Measurements from ENCODE around the gene NEIL1. TPM values are rescaled to one million over a fixed set of nuclear protein-coding genes. Genes with fewer than 3 reads are reported as not detected.
"Not testable (repeated sequence)": the region's sequence is repeated elsewhere in the genome, so short reads cannot be mapped to it uniquely, and the experiment has no call there.

NEIL1 gene
- total RNA-seq, 1 experiment from 2014 or later, result 0.91 TPM

GRCh38 chr15:75333654-75334419 is 13.0 kb upstream of the NEIL1 start:
- not testable (repeated sequence) for DNase-seq (ENCODE audit: low read depth)

- no peak for DNase-seq (ENCODE audit: low read depth)
These were observed 11.5 kb upstream of the NEIL1 start for GRCh38 chr15:75335313-75335704.

GRCh38 chr15:75335705-75336355 is 11.0 kb upstream of the NEIL1 start, which contains the start of gene COMMD4:
Gene COMMD4, plus strand, starts transcription at chr15:75336063. Its CDS starts 27 bp downstream, at chr15:75336090.
- DNase-seq (ENCODE audit: low read depth), result peak; percentile 94

GRCh38 chr15:75338661-75339240 is 8.1 kb upstream of the NEIL1 start:
- no peak for DNase-seq (ENCODE audit: low read depth)

- no peak for DNase-seq (ENCODE audit: low read depth)
These were observed 7.2 kb upstream of the NEIL1 start for GRCh38 chr15:75339531-75340240.

DNA sequence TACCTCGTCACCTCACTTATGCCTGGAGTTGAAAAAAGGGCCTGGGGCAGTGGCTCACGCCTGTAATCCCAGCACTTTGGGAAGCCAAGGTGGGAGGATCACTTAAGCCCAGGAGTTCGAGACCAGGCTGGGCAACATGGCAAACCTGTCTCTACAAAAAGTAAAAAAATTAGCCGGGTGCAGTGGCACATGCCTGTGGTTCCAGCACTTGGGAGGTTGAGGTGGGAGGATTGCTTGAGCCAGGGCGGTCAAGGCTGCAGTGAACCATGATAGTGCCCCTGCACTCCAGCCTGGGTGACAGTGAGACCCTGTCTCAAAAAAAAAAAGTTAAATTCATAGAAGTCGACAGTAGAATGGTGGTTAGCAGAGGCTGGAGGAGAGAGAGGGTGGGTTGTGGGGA is 4.6 kb upstream of the NEIL1 start:
- DNase-seq (ENCODE audit: low read depth), result no peak

GRCh38 chr15:75343953-75344352 is 2.9 kb upstream of the NEIL1 start:
- not testable (repeated sequence) for DNase-seq (ENCODE audit: low read depth)

- no peak for DNase-seq (ENCODE audit: low read depth)
These were observed 589 bp downstream of the NEIL1 start for GRCh38 chr15:75347222-75348033.

DNA sequence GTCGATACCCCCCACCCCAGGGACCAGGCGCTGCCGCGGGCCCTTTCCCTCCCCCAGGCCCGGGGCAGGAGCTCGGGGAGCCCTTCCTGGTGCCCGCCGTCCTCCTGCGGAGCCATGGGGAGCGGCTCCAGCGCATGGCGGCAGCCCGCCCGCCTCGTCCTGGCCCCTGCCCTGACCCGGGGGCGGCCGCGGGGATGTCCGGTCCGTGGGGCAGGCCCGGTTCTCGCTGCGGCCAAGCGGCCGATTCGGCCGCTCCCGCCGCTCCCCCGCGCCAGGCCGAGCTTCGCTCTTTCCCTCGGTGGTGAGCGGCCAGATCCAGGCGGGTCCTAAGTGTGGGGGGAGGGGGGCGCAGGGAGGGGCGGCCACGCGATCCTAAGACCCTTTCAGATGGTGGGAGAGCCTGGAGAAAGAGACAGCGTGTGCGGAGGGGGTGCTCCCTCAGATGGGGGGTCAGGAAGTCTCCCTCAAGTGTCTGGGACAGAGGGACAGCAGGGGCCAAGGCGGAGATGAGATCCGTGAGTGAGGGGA is 1.3 kb downstream of the NEIL1 start:
- DNase-seq (ENCODE audit: low read depth), result no peak

GRCh38 chr15:75348562-75349350 is 1.9 kb downstream of the NEIL1 start:
- DNase-seq (ENCODE audit: low read depth), result no peak

DNA sequence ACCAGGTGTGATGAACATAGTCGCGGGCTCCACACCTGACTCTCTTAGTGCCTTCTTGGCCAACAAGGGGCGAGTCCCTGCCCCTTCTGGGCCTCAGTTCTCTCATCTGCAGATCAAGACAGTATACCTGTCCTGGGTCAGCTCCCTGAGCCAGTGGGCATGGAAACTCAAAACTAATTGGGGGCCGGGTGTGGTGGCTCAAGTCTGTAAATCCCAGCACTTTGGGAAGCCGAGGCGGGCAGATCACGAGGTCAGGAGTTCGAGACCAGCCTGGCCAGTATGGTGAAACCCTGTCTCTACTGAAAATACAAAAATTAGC is 2.5 kb downstream of the NEIL1 start:
- not testable (repeated sequence) for DNase-seq (ENCODE audit: low read depth)

- no peak for DNase-seq (ENCODE audit: low read depth)
These were observed 3.2 kb downstream of the NEIL1 start for GRCh38 chr15:75349851-75350588.

DNA sequence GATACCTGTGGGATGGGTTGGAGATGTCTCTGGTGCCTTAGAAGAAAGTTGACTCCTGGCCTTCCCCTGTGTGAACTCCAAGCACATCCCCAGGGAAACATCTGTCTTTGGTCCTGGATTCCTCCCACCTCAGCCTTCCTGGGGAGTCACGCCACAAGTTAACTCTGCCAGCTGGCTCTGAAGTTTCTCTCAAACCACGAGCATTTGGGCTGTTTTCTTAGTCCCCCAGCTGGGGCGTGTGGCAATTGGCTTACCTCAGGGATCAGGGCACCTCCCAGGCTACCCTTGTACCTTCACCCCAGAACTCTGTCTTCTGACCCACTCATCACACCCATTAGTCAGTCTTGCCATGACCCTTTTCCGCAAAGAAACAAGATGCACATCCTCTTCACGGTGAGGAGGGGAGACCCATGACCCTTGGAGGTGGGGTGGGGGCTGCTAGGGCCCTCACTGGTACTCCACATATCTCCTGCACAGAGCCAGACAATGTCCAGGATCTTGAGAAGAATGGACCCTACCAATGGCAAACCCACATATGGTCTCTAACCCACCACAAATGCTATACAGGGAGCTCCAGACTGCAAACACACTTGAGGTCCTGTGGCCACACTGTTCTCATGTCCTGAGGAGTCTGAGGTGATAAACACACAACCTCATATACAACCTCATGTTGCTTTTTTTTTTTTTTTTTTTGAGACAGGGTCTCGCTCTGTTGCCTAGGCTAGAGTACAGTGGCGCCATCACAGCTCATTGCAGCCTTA is 3.9 kb downstream of the NEIL1 start:
- no peak for DNase-seq (ENCODE audit: low read depth)

DNA sequence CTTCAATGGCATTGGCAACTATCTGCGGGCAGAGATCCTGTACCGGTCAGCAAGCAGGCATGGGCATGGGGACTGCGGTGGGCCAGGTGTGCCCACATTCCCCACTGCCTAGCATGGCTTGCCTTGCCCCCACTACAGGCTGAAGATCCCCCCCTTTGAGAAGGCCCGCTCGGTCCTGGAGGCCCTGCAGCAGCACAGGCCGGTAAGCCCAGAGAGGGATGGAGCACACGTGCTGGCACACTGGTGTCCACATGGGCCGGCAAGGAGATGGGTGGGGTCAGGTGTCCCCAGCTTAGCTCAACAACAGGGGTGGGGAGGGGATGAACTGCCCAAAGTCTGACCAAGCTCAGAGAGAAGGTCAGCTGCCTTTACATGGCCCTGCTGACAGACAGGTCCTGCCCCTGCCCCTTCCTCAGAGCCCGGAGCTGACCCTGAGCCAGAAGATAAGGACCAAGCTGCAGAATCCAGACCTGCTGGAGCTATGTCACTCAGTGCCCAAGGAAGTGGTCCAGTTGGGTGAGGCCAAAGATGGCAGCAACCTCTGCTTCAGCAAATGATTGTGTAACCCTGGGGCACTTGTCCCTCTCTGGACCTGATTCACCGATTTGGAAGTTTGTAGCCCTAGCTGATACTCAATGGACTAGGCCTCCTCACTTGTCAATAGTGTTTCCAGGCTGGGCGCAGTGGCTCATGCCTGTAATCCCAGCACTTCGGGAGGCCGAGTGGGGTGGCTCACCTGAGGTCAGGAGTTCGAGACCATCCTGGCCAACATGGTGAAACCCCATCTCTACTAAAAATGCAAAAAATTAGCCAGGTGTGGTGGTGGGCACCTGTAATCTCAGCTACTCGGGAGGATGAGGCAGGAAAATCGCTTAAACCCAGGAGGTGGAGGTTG is 5.6 kb downstream of the NEIL1 start:
- no peak for DNase-seq (ENCODE audit: low read depth)

DNA sequence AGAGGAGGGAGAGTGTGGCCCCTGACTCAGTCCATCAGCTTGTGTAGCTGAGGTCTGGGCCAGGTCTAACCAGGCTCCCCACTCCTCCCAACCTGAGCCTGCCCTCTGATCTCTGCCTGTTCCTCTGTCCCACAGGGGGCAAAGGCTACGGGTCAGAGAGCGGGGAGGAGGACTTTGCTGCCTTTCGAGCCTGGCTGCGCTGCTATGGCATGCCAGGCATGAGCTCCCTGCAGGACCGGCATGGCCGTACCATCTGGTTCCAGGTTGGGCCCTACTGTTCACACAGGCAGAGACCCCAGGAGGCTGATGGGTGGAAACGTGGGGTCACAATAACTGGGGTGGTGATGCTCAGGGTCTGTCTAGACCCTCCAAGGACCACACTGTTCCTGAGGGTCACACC is 6.8 kb downstream of the NEIL1 start:
- DNase-seq (ENCODE audit: low read depth), result no peak

DNA sequence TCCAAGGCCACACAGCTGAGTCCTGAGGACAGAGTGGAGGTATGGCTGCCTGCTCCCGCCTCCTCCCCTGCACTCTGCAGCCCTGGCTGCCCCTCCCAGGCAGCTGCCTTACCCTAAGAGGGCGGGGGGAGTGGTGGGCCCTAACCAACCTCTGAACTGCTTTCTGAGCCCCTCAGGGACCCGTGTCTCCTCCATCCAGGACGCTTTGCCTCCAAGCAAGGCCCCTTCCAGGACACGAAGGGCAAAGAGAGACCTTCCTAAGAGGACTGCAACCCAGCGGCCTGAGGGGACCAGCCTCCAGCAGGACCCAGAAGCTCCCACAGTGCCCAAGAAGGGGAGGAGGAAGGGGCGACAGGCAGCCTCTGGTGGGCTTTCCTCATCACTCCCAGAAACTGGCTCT is 7.6 kb downstream of the NEIL1 start:
- DNase-seq (ENCODE audit: low read depth), result no peak

DNA sequence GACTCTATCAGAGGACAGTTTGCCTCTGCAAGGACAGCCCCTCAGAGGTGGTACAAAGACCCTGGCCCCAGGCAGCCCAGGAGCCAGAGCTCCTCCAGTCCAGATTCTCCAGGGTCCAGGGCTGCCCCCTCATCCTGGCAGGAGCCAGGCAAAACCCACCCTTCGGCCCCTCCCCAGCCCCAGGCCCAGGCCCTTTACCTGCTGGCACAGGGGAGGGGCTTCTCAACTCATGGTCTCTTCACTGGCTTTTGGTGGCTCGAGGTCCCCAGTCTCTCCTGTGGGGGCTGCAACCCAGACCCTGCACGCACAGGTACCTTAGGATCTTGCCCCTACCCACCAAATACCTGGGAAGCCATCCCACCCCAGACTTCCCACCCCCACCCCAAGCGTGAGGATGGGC is 8.5 kb downstream of the NEIL1 start:
- DNase-seq (ENCODE audit: low read depth), result no peak

GRCh38 chr15:75356006-75356405 is 9.2 kb downstream of the NEIL1 start:
- no peak for DNase-seq (ENCODE audit: low read depth)

All from M059J (cell line).